ENCODE data around the gene CD82. TPM values are rescaled to one million over a fixed set of nuclear protein-coding genes. Genes with fewer than 3 reads are reported as not detected.
A peak's percentile ranks its signal among the peaks of the same experiment; 100 is the strongest.

Gene CD82
- polyA plus RNA-seq, 3 donors = 40.8 to 89.0 (median 43.0) TPM

GRCh38 chr11:44598831-44599230 lies 33.4 kb downstream of the CD82 start:
- no peak for TF ChIP-seq CTCF (IDR thresholded peaks at IDR 0.05)
- intact Hi-C loops (cut with micrococcal nuclease) = no loop called here
- H3K27ac ChIP-seq (ENCODE audit: low read depth in 1 of 2, low read length in 2 of 2) = no peak overlapping the region
- H3K4me3 Mint-ChIP-seq = no peak overlapping the region
- H3K36me3 ChIP-seq (replicated peaks in 1 of 2; ENCODE audit: control insufficient read depth in 1 of 2, insufficient read depth in 2 of 2, low read length in 2 of 2) = peaks cover 14 to 79% of the 10 kb centered on the region in 2 donors
- no peaks in the 10 kb centered on the region for H3K4me1 ChIP-seq (ENCODE audit: control insufficient read depth in 1 of 2, insufficient read depth in 2 of 2, low read length in 2 of 2)
- no peaks in the 10 kb centered on the region for H4K20me1 ChIP-seq (ENCODE audit: insufficient read depth, low read length)
- H3K9ac ChIP-seq (ENCODE audit: insufficient read depth, low read length, poor library complexity, severe bottlenecking) = no peak overlapping the region
- no peaks in the 10 kb centered on the region for H3K9me3 ChIP-seq (replicated peaks in 1 of 2; ENCODE audit: control insufficient read depth in 1 of 2, insufficient read depth in 1 of 2, low read length in 2 of 2)
- peak overlapping the region in 1 of 7 donors; percentile 4 for H3K27ac Mint-ChIP-seq
- WGBS (ENCODE audit: insufficient coverage) = no CpG with 5 or more reads among the region's 1 CpG
- no peaks in the 10 kb centered on the region for H3K79me2 ChIP-seq (ENCODE audit: insufficient read depth, low read length)
- H3K4me3 ChIP-seq (replicated peaks in 1 of 3; ENCODE audit: low read depth in 2 of 3, low read length in 3 of 3) = no peak overlapping the region
- H3K4me2 ChIP-seq (replicated peaks; ENCODE audit: extremely low read depth, low read length, poor library complexity, severe bottlenecking) = no peak overlapping the region
- H2AFZ ChIP-seq (ENCODE audit: insufficient read depth, low read depth, low read length, poor library complexity, severe bottlenecking) = no peak overlapping the region
- H3K4me1 Mint-ChIP-seq = peaks cover 5% of the 10 kb centered on the region
- no peaks in the 10 kb centered on the region for H3K27me3 Mint-ChIP-seq (ENCODE audit: low read depth in 3 of 3)
- H3K36me3 Mint-ChIP-seq = peaks cover 58 to 77% of the 10 kb centered on the region in 2 donors
- no peak for DNase-seq
- H3K27me3 ChIP-seq (ENCODE audit: control insufficient read depth in 2 of 2, insufficient read depth in 2 of 2, low read length in 2 of 2) = no peaks in the 10 kb centered on the region
- H3K9me3 Mint-ChIP-seq = no peaks in the 10 kb centered on the region

- Histone ChIP-seq H2AFZ (ENCODE audit: insufficient read depth, low read depth, low read length, poor library complexity, severe bottlenecking) (no peak overlapping the region), H3K27ac (ENCODE audit: low read depth in 1 of 2, low read length in 2 of 2) (no peak overlapping the region), H3K4me1 (ENCODE audit: control insufficient read depth in 1 of 2, insufficient read depth in 2 of 2, low read length in 2 of 2) (no peaks in the 10 kb centered on the region), H3K9ac (ENCODE audit: insufficient read depth, low read length, poor library complexity, severe bottlenecking) (no peak overlapping the region), H3K9me3 (replicated peaks in 1 of 2; ENCODE audit: control insufficient read depth in 1 of 2, insufficient read depth in 1 of 2, low read length in 2 of 2) (no peaks in the 10 kb centered on the region), H3K36me3 (replicated peaks in 1 of 2; ENCODE audit: control insufficient read depth in 1 of 2, insufficient read depth in 2 of 2, low read length in 2 of 2) (peaks cover 24 to 81% of the 10 kb centered on the region in 2 donors), H3K79me2 (ENCODE audit: insufficient read depth, low read length) (no peaks in the 10 kb centered on the region), H3K4me3 (replicated peaks in 1 of 3; ENCODE audit: low read depth in 2 of 3, low read length in 3 of 3) (no peak overlapping the region), H3K4me2 (replicated peaks; ENCODE audit: extremely low read depth, low read length, poor library complexity, severe bottlenecking) (no peak overlapping the region), H4K20me1 (ENCODE audit: insufficient read depth, low read length) (no peaks in the 10 kb centered on the region), H3K27me3 (ENCODE audit: control insufficient read depth in 2 of 2, insufficient read depth in 2 of 2, low read length in 2 of 2) (no peaks in the 10 kb centered on the region)
- Mint-ChIP-seq H3K4me1 (peaks cover 5% of the 10 kb centered on the region), H3K9me3 (no peaks in the 10 kb centered on the region), H3K27ac (peak overlapping the region in 2 of 7 donors; percentile 33 to 46), H3K4me3 (no peak overlapping the region), H3K27me3 (ENCODE audit: low read depth in 3 of 3) (no peaks in the 10 kb centered on the region), H3K36me3 (peaks cover 58 to 80% of the 10 kb centered on the region in 2 donors)
- whole genome bisulfite sequencing (ENCODE audit: insufficient coverage) = 97% methylated on average over 4 of the region's 7 CpGs
- TF ChIP-seq CTCF (IDR thresholded peaks at IDR 0.05) = no peak
- DNase-seq = no peak
- intact Hi-C loops (cut with micrococcal nuclease) = no loop called here
Measured at GRCh38 chr11:44600261-44600660, 34.8 kb downstream of the CD82 start.

Measured in CD14-positive monocyte (primary cell).